Epithelial cell of esophagus (primary cell): Measurements from ENCODE around the gene RBFOX1.

Experiments
- DNase-seq: peaks from one replicate; pipeline ENCODE4 v3.0.0; 2010; ENCODE audit warnings: low read depth
- H3K4me3 ChIP-seq: 2 replicates; pipeline ENCODE4 v1.5.1; 2011; ENCODE audit warnings: mild to moderate bottlenecking, low read length, control low read depth
- TF ChIP-seq, protein P1 (sequence below): IDR thresholded peaks from 2 replicates; pipeline ENCODE4 v1.5.1; 2011; ENCODE audit warnings: low read depth, mild to moderate bottlenecking, low read length, control low read depth, inconsistent platforms; ENCODE audit not compliant: insufficient read depth; ENCODE audit errors: missing control alignments

RBFOX1 gene

GRCh38 chr16:7366993-7367880, 34.6 kb downstream of the RBFOX1 start:
- no peak for DNase-seq
- H3K4me3 ChIP-seq = no peak overlapping the region
- TF ChIP-seq, protein P1, sequence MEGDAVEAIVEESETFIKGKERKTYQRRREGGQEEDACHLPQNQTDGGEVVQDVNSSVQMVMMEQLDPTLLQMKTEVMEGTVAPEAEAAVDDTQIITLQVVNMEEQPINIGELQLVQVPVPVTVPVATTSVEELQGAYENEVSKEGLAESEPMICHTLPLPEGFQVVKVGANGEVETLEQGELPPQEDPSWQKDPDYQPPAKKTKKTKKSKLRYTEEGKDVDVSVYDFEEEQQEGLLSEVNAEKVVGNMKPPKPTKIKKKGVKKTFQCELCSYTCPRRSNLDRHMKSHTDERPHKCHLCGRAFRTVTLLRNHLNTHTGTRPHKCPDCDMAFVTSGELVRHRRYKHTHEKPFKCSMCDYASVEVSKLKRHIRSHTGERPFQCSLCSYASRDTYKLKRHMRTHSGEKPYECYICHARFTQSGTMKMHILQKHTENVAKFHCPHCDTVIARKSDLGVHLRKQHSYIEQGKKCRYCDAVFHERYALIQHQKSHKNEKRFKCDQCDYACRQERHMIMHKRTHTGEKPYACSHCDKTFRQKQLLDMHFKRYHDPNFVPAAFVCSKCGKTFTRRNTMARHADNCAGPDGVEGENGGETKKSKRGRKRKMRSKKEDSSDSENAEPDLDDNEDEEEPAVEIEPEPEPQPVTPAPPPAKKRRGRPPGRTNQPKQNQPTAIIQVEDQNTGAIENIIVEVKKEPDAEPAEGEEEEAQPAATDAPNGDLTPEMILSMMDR = no peak

- no peak overlapping the region for H3K4me3 ChIP-seq
- no peak for DNase-seq
- TF ChIP-seq, protein P1 = no peak
Observed at GRCh38 chr16:7369204-7369603, 36.6 kb downstream of the RBFOX1 start.

- no peak overlapping the region for H3K4me3 ChIP-seq
- no peak for DNase-seq
- TF ChIP-seq, protein P1 = no peak
Observed at GRCh38 chr16:7372095-7372494, 39.5 kb downstream of the RBFOX1 start.

DNA sequence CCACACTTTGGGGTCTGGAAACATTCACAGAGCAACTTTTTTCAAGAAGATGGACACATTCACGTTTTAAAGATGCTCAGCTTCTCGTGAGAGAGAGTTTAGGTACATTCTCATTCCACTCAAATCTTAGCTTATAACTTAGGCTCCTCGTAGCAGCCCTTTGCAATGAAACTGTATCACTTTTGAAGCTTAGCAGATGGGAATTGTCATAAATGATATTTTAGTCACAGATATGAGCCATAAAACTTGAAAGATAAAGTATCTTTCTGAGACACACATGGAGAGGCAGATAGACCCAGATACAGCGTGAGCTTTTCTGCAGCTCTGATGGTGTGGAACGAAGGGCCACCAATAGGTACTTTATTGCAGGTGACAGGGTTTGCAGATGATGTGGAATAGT, 41.1 kb downstream of the RBFOX1 start:
- H3K4me3 ChIP-seq = no peak overlapping the region
- DNase-seq = no peak
- TF ChIP-seq, protein P1 = no peak

GRCh38 chr16:7374614-7375174, 42.0 kb downstream of the RBFOX1 start:
- H3K4me3 ChIP-seq = no peak overlapping the region
- no peak for DNase-seq
- TF ChIP-seq, protein P1 = no peak

- DNase-seq = no peak
- TF ChIP-seq, protein P1 = no peak
- no peak overlapping the region for H3K4me3 ChIP-seq
Observed at GRCh38 chr16:7376227-7376626, 43.6 kb downstream of the RBFOX1 start.
